HCT116 (cell line): ENCODE data around the gene MRPL45. TPM values are rescaled to one million over a fixed set of nuclear protein-coding genes. Genes with fewer than 3 reads are reported as not detected.

Source experiments
- ATAC-seq: fragments of 200-7000 bp; cut with Tn5 transposase; 2 replicates; pipeline ENCODE4 v1.9.1; 2020; ENCODE audit warnings: mild to moderate bottlenecking, moderate library complexity
- BruUV-seq: library from RNA; stranded (reverse); fragments of 400-500 nt; replicated peaks from 2 replicates; lab custom pipeline; 2021; lab: Mats Ljungman, UMichigan
- CTCF ChIA-PET: fragments of 300-600 bp; sonication (Branson Sonifier 250); formaldehyde crosslinking; loops from one replicate; lab custom pipeline; 2021; ENCODE audit warnings: antibody characterized with exemption; lab: Charles Lee
- POLR2A ChIA-PET: fragments of 300-600, 350-600 bp; sonication (Branson Sonifier 250); formaldehyde crosslinking; loops from one replicate; lab custom pipeline; 2021; ENCODE audit warnings: antibody characterized with exemption; lab: Charles Lee
- RAD21 ChIA-PET, 2 experiments: fragments of 300-600 bp; sonication (Branson Sonifier 250); formaldehyde crosslinking; loops; one replicate each; lab custom pipeline; 2023; ENCODE audit warnings: low total read pairs in 2 of 2; ENCODE audit not compliant: uncharacterized antibody in 2 of 2, unreplicated experiment in 2 of 2, low non-redundant PET in 1 of 2; lab: Charles Lee
- DNase-seq: peaks from one replicate; pipeline ENCODE4 v3.0.0-alpha.2; 2010; ENCODE audit warnings: low read depth, low spot score
- H2AFZ ChIP-seq: fragments of 200-600 bp; shearing (Covaris generic), sonication (generic); 2 replicates; pipeline ENCODE4 v1.6.1; 2017; ENCODE audit warnings: low read depth, mixed run types, mixed read lengths, antibody characterized with exemption, low read length; ENCODE audit not compliant: poor library complexity, severe bottlenecking
- H3K27ac ChIP-seq: 2 replicates; pipeline ENCODE4 v1.5.1; 2012; ENCODE audit warnings: low read depth, low read length
- H3K27me3 ChIP-seq: fragments of 200-600 bp; sonication (generic); 2 replicates; pipeline ENCODE4 v1.6.1; 2016; ENCODE audit warnings: mixed run types, low read length, mixed read lengths; ENCODE audit not compliant: insufficient read depth
- H3K36me3 ChIP-seq, 2 experiments: fragments of 200-500 bp in 1 of 2; fragments of 200-600 bp in 1 of 2; sonication (Bioruptor generic) in 1 of 2; sonication (generic) in 1 of 2; 2 replicates each; pipeline versions ENCODE4 v1.5.1 to v1.6.1; 2014 to 2016; ENCODE audit warnings: low read length in 2 of 2, inconsistent platforms in 1 of 2, mixed read lengths in 1 of 2, mixed run types in 1 of 2; ENCODE audit not compliant: insufficient read depth in 2 of 2, control insufficient read depth in 1 of 2
- H3K4me1 ChIP-seq, 2 experiments: fragments of 200-600 bp in 1 of 2; sonication (generic) in 1 of 2; 2 replicates each; pipeline versions ENCODE4 v1.5.1 to v1.6.1; 2012 to 2017; ENCODE audit warnings: low read length in 2 of 2, inconsistent platforms in 1 of 2, mild to moderate bottlenecking in 1 of 2, mixed read lengths in 1 of 2, mixed run types in 1 of 2, moderate library complexity in 1 of 2; ENCODE audit not compliant: insufficient read depth in 2 of 2, control insufficient read depth in 1 of 2
- H3K4me2 ChIP-seq: fragments of 200-600 bp; sonication (generic); 2 replicates; pipeline ENCODE4 v1.6.1; 2017; ENCODE audit warnings: mixed run types, low read length, mixed read lengths
- H3K4me3 ChIP-seq, 2 experiments: fragments of 200-600 bp in 1 of 2; sonication (generic) in 1 of 2; replicated peaks in 1 of 2; 2 replicates each; pipeline ENCODE4 v1.5.1; 2011 to 2016; ENCODE audit warnings: low read length in 2 of 2, control low read depth in 1 of 2, low read depth in 1 of 2, mild to moderate bottlenecking in 1 of 2, mixed read lengths in 1 of 2, mixed run types in 1 of 2
- H3K79me2 ChIP-seq: fragments of 200-600 bp; sonication (generic); 2 replicates; pipeline ENCODE4 v1.6.1; 2017; ENCODE audit warnings: mild to moderate bottlenecking, mixed run types, low read length, moderate library complexity, mixed read lengths; ENCODE audit not compliant: insufficient read depth
- H3K9ac ChIP-seq: fragments of 200-600 bp; sonication (generic); 2 replicates; pipeline ENCODE4 v1.6.1; 2016; ENCODE audit warnings: low read length, mixed read lengths
- H3K9me2 ChIP-seq: fragments of 200-600 bp; sonication (generic), shearing (Covaris generic); 2 replicates; pipeline ENCODE4 v1.6.1; 2017; ENCODE audit warnings: mixed run types, mild to moderate bottlenecking, moderate library complexity; ENCODE audit not compliant: insufficient read depth
- H3K9me3 ChIP-seq, 2 experiments: fragments of 200-500 bp in 1 of 2; fragments of 200-600 bp in 1 of 2; sonication (Bioruptor generic) in 1 of 2; sonication (generic) in 1 of 2; 2 replicates each; pipeline ENCODE4 v1.6.1; 2014 to 2017; ENCODE audit warnings: low read length in 2 of 2, mixed read lengths in 2 of 2, inconsistent platforms in 1 of 2, low read depth in 1 of 2, mild to moderate bottlenecking in 1 of 2, mixed run types in 1 of 2, moderate library complexity in 1 of 2; ENCODE audit not compliant: control insufficient read depth in 1 of 2, insufficient read depth in 1 of 2
- H4K20me1 ChIP-seq: fragments of 200-600 bp; sonication (generic), shearing (Covaris generic); 2 replicates; pipeline ENCODE4 v1.6.1; 2017; ENCODE audit warnings: mixed run types, mild to moderate bottlenecking, moderate library complexity; ENCODE audit not compliant: insufficient read depth
- EGR1 ChIP-seq: IDR thresholded peaks from 2 replicates; pipeline ENCODE4 v1.6.1; 2012; ENCODE audit warnings: low read depth
- EZH2 ChIP-seq: fragments of 200-600 bp; sonication (generic); IDR thresholded peaks from 2 replicates; pipeline ENCODE4 v1.6.1; 2017; ENCODE audit warnings: antibody characterized with exemption, mixed run types
- FOSL1 ChIP-seq: IDR thresholded peaks from 2 replicates; pipeline ENCODE4 v1.6.1; 2012; ENCODE audit warnings: low read depth
- SP1 ChIP-seq: IDR thresholded peaks from 2 replicates; pipeline ENCODE4 v1.6.1; 2012; ENCODE audit warnings: low read depth
- TCF7L2 ChIP-seq: IDR thresholded peaks from 2 replicates; pipeline ENCODE4 v1.7.0; 2011; ENCODE audit warnings: borderline replicate concordance, inconsistent platforms; ENCODE audit not compliant: insufficient read depth, insufficient read length; ENCODE audit errors: extremely low read depth
- YY1 ChIP-seq: IDR thresholded peaks from 2 replicates; pipeline ENCODE4 v1.6.1; 2011; ENCODE audit warnings: low read length, low read depth, moderate library complexity, mild to moderate bottlenecking; ENCODE audit not compliant: insufficient replicate concordance; ENCODE audit errors: extremely low read depth
- intact Hi-C: fragments of 100-400 bp; cut with micrococcal nuclease; formaldehyde crosslinking; loops from 2 replicates; pipeline ENCODE4 v1.10.0; 2022
- total RNA-seq: library from RNA; stranded (reverse); gene quantifications from one replicate; pipeline ENCODE4 v1.2.1, GENCODE V29; 2021; ENCODE audit not compliant: unreplicated experiment
- TF ChIP-seq, protein P1 (sequence below): IDR thresholded peaks from 2 replicates; pipeline ENCODE4 v1.6.1; 2012
- TF ChIP-seq, protein P2 (sequence below): IDR thresholded peaks from 2 replicates; pipeline ENCODE4 v1.6.1; 2011; ENCODE audit warnings: mild to moderate bottlenecking, low read length, moderate library complexity; ENCODE audit not compliant: insufficient replicate concordance; ENCODE audit errors: extremely low read depth
- TF ChIP-seq, protein P3 (sequence below): IDR thresholded peaks from 2 replicates; pipeline ENCODE4 v1.6.1; 2012

MRPL45 gene
- total RNA-seq, 1 experiment from 2014 or later = 76.1 TPM

DNA sequence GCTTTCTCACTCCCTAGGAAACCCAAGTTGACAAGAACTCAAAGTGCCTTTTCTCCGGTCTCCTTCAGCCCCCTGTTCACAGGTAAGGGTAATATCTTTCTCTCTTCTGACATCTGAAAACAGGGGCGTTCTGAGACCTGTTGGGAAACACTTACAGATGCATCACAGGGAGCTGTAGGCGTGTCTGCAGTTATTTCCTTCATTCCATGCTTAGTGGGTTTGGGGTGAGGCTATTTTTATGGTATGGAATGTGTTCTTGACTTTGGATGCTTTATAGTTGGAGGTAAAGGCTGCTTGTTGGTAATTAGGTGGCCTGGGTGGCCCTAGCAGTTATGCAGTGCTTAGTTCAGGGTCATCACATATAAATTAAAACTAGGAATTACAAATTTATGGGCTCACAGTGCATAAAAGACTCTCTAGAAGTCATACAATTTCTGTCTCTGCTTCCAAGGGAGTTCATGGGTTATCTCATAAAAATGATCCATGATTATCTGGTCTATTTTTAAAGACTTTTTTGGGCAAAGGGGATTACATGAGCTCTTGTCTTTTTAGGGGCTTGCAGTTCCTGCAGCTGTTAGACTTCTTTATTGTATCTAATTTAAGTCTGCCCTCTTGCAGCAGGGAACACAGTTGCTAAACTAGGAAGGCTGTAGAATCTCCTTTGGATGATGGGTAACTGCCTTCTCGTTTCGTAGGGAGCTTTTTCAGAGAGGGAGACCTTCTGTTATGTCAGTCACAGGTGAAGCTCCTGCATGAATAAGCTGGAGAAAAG is 64.9 kb downstream of the MRPL45 start:
- CTCF ChIA-PET = interaction anchor here (1.5 kb wide), 1 partner anchor 13 kb away, joined by 4 read pairs; no protein-coding TSS in a partner anchor
- Histone ChIP-seq H3K36me3 (peaks cover 0 to 12% of the 10 kb centered on the region in 2 experiments), H3K4me3 (no peak overlapping the region), H3K9me2 (no peaks in the 10 kb centered on the region), H4K20me1 (no peaks in the 10 kb centered on the region), H3K79me2 (peaks cover 38% of the 10 kb centered on the region), H3K27me3 (no peaks in the 10 kb centered on the region), H3K4me1 (no peaks in the 10 kb centered on the region; a peak in 1 of 4 replicates), H3K27ac (no peak overlapping the region), H2AFZ (no peak overlapping the region), H3K9me3 (no peaks in the 10 kb centered on the region), H3K9ac (no peak overlapping the region), H3K4me2 (no peak overlapping the region)
- POLR2A ChIA-PET = no interaction called here
- TF ChIP-seq FOSL1 (no peak), EGR1 (no peak), SP1 (no peak), EZH2 (no peak), YY1 (no peak), TCF7L2 (no peak)
- TF ChIP-seq, protein P1, sequence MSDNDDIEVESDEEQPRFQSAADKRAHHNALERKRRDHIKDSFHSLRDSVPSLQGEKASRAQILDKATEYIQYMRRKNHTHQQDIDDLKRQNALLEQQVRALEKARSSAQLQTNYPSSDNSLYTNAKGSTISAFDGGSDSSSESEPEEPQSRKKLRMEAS = no peak
- TF ChIP-seq, protein P2, sequence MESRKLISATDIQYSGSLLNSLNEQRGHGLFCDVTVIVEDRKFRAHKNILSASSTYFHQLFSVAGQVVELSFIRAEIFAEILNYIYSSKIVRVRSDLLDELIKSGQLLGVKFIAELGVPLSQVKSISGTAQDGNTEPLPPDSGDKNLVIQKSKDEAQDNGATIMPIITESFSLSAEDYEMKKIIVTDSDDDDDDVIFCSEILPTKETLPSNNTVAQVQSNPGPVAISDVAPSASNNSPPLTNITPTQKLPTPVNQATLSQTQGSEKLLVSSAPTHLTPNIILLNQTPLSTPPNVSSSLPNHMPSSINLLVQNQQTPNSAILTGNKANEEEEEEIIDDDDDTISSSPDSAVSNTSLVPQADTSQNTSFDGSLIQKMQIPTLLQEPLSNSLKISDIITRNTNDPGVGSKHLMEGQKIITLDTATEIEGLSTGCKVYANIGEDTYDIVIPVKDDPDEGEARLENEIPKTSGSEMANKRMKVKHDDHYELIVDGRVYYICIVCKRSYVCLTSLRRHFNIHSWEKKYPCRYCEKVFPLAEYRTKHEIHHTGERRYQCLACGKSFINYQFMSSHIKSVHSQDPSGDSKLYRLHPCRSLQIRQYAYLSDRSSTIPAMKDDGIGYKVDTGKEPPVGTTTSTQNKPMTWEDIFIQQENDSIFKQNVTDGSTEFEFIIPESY = no peak
- TF ChIP-seq, protein P3, sequence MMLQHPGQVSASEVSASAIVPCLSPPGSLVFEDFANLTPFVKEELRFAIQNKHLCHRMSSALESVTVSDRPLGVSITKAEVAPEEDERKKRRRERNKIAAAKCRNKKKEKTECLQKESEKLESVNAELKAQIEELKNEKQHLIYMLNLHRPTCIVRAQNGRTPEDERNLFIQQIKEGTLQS = no peak
- intact Hi-C loops = no loop called here
- no TSS peak for BruUV-seq
- DNase-seq (no peak), ATAC-seq (no peak)
- RAD21 ChIA-PET = no interaction called here
